ENCODE data around the gene TFAM.

Gene TFAM

DNA sequence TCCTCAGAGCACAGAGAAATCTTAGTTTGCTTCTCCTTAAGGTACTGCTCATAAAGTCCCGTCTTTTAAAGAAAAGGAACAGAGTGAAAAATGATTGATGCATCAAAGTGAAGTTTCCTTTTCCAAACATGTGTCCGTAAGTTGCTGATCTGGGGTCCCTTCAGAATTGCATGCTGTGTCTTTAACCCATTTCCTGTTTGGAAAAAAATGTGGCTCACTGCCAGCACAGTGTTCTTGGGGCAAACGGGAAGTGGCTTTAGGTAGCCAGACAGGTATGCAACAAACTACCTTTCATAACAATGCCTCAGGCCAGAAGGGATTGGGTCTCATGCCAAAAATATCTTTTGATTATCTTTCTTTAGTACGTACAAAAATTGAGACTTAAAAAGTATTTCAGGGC, 50.9 kb downstream of the TFAM start:
- DNase-seq, result no peak

DNA sequence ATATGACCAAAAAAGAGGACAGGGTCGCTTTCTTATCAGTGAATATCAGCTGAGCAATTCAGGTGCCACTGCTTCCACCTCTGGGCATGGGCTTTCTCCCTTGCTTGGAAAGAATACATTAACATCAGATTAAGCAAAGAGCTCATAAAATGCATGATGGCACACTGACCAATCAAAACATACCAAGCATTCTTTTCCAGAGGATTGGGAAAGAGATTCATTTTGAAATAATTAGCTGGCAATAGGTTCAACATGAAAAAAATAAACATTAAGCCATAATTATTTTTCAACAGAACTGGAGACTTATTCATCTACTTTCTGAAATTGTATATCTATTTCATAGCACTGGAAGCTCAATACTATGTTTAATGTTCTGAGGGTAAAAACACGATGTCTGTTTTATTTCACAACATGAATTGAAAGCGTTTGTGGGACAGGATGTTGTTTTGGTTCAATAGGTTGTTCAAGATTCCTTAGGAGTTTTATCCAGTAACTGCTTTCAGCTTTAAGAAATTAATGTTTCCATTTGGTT, 53.2 kb downstream of the TFAM start:
- no peak for DNase-seq

GRCh38 chr10:58438986-58439385, 53.8 kb downstream of the TFAM start:
- DNase-seq, result no peak

DNA sequence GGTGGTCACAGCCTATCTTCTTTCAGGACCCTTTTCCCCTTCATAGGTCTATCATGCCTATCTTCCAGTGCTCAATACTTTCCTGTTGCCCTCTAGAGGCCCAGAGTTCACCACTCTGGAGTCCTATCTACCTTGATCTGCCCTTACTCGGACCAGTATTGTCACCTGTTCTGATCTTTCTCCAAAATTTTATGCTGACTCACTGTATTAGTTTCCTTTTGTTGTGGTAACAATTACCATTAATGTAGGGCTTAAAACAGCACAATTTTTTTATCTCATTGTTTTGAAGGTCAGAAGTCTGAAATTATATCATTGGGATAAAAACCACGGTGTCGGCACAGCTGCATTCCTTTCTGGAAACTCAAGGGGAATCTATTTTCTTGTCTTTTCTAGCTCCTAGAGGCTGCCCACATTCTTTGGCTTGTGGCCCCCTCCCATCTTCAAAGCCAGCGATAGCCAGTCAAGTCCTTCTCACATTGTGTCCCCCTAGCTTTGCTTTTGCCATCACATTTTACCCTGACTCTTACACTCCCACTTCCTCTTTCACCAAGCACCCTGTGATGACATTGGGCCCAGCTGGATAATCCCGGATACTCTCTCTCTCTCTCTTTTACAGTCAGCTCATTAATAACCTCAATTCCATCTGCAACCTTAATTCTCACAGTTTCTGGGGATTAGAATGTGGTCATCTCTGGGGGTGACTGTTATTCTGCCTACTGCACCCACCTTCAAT, 54.6 kb downstream of the TFAM start:
- no peak for DNase-seq

- DNase-seq, result no peak
These were observed 55.3 kb downstream of the TFAM start for GRCh38 chr10:58440484-58440883.

DNA sequence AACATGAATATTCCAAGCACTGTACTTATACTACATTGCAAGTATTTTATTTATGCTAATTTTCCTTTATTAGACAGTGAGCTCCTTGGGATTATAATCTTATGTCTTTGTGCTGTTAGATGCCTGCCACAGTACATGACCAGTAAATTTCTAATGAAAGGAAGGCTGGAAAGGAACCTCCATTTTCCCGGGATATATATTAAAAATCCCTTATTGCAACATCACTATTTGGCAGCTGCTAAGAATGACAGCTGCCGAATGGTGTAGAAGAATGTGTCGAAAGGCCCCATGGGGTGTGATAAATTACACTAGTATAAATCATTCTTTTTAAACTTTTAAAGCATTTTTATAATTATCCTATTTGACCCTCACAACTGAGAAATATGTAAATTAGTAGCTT, 59.1 kb downstream of the TFAM start:
- no peak for DNase-seq

- DNase-seq, result no peak
These were observed 59.7 kb downstream of the TFAM start for GRCh38 chr10:58444876-58445275.

DNA sequence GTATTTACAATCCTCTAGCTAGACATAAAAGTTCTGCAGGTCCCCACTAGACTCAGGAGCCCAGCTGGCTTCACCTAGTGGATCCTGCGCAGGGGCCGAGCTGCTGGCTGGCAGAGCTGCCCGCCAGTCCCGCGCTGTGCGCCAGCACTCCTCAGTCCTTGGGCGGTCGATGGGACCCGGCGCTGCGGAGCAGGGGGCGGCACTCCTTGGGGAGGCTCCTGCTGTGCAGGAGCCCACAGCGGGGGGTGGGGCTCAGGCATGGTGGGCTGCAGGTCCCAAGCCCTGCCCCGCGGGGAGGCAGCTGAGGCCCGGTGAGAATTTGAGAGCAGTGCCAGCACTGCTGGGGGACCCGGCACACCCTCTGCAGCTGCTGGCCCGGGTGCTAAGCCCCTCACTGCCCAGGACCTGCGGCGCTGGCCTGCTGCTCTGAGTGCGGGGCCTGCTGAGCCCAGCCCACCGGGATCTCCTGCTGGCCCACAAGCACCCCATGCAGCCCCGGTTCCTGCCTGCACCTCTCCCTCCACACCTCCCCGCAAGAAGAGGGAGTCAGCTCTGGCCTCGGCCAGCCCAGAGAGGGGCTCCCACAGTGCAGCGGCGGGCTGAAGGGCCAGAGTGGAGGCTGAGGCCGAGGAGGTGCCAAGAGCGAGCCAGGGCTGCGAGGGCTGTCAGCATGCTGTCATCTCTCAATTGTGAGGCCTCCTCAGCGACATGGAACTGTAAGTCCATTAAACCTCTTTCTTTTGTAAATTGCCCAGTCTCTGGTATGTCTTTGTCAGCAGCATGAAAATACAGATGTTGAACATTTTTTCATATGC, 63.1 kb downstream of the TFAM start:
- DNase-seq, result no peak
